ENCODE measurements around the gene DUXA.

DUXA gene

DNA sequence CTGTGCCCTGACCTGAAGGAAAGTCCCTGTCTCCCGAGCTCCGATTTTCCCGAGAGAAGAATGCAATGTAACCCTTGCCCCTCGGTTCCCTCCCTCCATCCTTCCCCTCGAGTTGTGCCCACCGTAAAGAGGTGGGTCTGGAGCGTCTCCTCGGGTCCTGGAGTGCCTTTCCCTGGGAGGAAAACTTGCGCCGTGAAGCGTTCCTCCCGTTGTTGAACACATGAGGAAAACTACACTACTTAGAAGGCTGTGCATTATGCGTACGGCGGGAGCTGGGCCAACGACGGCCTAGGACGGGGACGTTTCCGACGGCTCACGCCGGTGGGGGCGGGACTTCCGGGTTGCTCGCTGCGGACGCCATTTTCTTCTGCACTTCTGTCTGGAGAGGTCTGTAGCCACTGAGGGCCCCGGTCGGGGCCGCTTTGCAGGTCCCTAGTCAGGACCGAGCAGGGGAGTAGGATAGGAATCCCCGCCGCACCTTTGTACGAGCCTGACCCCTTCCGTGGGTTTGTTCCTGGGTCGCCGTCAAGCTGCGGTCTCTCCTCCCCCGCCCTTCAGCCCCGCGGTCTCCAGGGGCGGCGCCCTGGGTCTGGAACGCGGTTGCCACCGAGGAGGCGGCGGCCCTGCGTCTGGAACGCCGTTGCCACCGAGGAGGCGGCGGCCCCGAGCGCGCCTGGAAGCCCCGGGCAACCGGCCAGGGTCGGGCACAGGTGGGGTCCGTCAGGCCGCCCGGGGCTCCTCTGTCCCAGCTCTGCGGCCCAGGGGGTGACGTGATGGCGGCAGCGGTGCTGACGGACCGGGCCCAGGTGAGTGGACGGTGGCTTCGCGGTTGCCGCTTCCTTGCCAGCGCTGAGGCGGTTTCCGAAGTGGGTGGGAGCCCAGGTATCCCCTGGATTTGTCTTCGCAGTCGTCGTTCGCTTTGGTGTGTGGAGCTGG is 24.1 kb upstream of the DUXA start, which contains the start of gene ZNF264:
TSS of gene ZNF264 (plus strand) at position 360 of the 936 bp plus-strand sequence. CDS start at position 774, 414 bp downstream.
- TF ChIP-seq REST (IDR thresholded peaks at IDR 0.05; ENCODE audit: insufficient read depth in 1 of 2, low read depth in 2 of 2, low read length in 2 of 2), result 0 out of 4 replicates have a peak, but pooled peaks of 1 of the 2 experiments have one; percentile 36
- peak; percentile 93 for TF ChIP-seq POLR2AphosphoS5 (IDR thresholded peaks at IDR 0.05; ENCODE audit: low read depth, low read length)
- TF ChIP-seq TAF1 (IDR thresholded peaks at IDR 0.05; ENCODE audit: borderline replicate concordance, insufficient read depth, low read length), result peak; percentile 93; the same call in 1 of the 2 replicates
- TF ChIP-seq FOXP2 (optimal IDR thresholded peaks at IDR 0.05; ENCODE audit: borderline replicate concordance, extremely low read depth, extremely low read length, insufficient read depth), result peak; percentile 35
- peak; percentile 85; the same call in 1 of the 2 replicates for TF ChIP-seq SIN3A (IDR thresholded peaks at IDR 0.05; ENCODE audit: borderline replicate concordance, insufficient read depth, low read length)

DNA sequence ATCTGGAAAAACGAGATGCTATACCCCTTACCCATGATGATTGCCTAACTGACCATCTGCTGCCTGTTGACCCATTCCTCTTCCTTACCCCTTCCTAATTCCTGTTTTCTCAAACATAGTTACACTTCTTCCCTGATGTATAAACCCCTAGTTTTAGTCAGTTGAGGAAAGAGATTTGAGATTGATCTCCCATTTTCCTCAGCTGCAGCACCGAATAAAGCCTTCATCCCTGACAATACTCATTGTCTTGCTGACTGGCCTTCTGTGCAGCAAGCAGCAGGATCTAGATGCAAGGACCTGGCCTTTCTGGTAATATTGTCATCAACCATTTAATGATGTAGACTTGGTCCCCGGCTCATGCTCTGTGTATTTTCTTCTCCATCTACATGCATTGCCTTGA is 23.0 kb upstream of the DUXA start:
- TF ChIP-seq TAF1 (IDR thresholded peaks at IDR 0.05; ENCODE audit: borderline replicate concordance, insufficient read depth, low read length) (no peak), FOXP2 (optimal IDR thresholded peaks at IDR 0.05; ENCODE audit: borderline replicate concordance, extremely low read depth, extremely low read length, insufficient read depth) (no peak), SIN3A (IDR thresholded peaks at IDR 0.05; ENCODE audit: borderline replicate concordance, insufficient read depth, low read length) (no peak), POLR2AphosphoS5 (IDR thresholded peaks at IDR 0.05; ENCODE audit: low read depth, low read length) (no peak), REST (IDR thresholded peaks at IDR 0.05; ENCODE audit: insufficient read depth in 1 of 2, low read depth in 2 of 2, low read length in 2 of 2) (no peak)

DNA sequence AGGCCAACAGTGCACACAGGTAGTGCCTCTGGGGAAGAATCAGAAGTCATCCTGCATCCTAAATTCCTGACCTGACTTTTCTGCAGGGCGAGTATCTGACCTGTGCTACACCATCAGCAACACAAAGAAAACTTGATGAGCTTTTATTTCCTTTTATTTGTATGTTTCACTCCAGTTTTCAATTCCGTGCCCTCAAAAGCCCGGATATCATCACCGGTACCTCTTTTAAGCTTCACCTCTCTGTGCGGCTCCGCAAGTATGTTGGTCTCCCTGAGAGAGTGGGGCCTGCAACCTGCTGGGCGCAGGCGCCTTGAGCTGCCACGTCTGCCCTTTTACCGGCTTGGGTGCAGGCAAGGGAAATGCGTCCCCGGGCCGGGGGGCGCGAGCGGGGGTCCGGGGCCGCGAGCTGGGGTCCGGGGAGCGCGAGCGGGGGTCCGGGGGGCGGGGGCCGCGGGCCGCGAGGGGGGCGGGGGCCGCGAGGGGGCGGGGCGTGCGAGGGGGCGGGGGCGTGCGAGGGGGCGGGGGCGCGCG is 4.3 kb upstream of the DUXA start:
- TF ChIP-seq SIN3A (IDR thresholded peaks at IDR 0.05; ENCODE audit: borderline replicate concordance, insufficient read depth, low read length), result no peak
- no peak for TF ChIP-seq FOXP2 (optimal IDR thresholded peaks at IDR 0.05; ENCODE audit: borderline replicate concordance, extremely low read depth, extremely low read length, insufficient read depth)
- TF ChIP-seq TAF1 (IDR thresholded peaks at IDR 0.05; ENCODE audit: borderline replicate concordance, insufficient read depth, low read length), result no peak
- TF ChIP-seq REST (IDR thresholded peaks at IDR 0.05; ENCODE audit: insufficient read depth in 1 of 2, low read depth in 2 of 2, low read length in 2 of 2), result no peak
- TF ChIP-seq POLR2AphosphoS5 (IDR thresholded peaks at IDR 0.05; ENCODE audit: low read depth, low read length), result no peak

- TF ChIP-seq TAF1 (IDR thresholded peaks at IDR 0.05; ENCODE audit: borderline replicate concordance, insufficient read depth, low read length) (no peak), FOXP2 (optimal IDR thresholded peaks at IDR 0.05; ENCODE audit: borderline replicate concordance, extremely low read depth, extremely low read length, insufficient read depth) (no peak), POLR2AphosphoS5 (IDR thresholded peaks at IDR 0.05; ENCODE audit: low read depth, low read length) (no peak), REST (IDR thresholded peaks at IDR 0.05; ENCODE audit: insufficient read depth in 1 of 2, low read depth in 2 of 2, low read length in 2 of 2) (no peak), SIN3A (IDR thresholded peaks at IDR 0.05; ENCODE audit: borderline replicate concordance, insufficient read depth, low read length) (no peak)
These were observed 1.4 kb downstream of the DUXA start for GRCh38 chr19:57165846-57166245.
